ENCODE results near the gene PGM2L1.

Gene PGM2L1

DNA sequence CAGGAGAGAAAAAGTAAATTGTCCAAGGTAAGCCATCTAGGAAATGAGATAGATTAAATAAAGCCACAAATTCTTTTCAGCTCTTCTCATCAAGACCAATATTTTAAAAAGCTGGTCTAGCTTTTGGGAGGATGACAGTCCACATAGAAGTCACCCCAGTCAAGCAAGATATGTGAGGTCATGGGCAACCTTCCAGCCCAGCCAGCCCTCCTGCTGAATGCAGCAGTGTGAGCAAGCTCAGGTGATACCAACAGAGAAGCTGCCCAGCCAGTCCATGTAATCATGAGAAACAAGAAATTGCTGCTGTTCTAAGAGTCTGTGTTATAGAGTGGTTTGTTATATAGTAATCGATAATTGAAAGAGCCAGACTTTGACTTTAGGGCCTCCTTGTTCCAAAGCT lies 40.4 kb upstream of the PGM2L1 start:
- TF ChIP-seq, protein P1, sequence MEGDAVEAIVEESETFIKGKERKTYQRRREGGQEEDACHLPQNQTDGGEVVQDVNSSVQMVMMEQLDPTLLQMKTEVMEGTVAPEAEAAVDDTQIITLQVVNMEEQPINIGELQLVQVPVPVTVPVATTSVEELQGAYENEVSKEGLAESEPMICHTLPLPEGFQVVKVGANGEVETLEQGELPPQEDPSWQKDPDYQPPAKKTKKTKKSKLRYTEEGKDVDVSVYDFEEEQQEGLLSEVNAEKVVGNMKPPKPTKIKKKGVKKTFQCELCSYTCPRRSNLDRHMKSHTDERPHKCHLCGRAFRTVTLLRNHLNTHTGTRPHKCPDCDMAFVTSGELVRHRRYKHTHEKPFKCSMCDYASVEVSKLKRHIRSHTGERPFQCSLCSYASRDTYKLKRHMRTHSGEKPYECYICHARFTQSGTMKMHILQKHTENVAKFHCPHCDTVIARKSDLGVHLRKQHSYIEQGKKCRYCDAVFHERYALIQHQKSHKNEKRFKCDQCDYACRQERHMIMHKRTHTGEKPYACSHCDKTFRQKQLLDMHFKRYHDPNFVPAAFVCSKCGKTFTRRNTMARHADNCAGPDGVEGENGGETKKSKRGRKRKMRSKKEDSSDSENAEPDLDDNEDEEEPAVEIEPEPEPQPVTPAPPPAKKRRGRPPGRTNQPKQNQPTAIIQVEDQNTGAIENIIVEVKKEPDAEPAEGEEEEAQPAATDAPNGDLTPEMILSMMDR (IDR thresholded peaks at IDR 0.05), result no peak
- no peak for TF ChIP-seq ZFX (IDR thresholded peaks at IDR 0.05; ENCODE audit: borderline replicate concordance)
- no peak overlapping the region for H3K27ac ChIP-seq

DNA sequence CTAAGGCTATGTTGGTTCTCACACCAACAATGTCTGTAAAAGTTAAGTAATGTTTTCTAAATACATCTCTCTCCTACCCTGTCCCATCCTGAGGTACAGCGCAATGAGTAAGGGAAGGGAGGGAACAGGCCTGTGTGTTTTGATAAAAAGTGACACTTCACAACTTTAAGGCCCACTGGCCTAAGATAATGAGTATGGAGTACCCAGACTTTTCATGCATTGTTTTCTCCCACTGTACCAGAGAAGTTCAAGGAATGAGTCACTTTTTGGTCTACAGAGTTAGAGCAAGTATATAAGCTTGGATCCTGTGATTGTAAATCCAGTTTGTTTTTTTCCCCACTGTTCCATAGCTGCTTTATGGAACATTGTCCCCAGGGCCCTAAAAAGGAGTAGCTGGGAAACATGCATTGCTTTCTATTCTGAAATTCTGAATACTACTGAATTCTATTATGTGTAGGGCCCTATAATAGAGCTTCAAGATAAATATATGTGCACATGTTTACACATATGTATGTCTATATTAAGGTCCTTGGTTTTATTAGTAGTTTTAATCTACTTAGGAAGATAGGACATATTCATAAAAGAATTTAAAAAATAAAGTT lies 39.3 kb upstream of the PGM2L1 start:
- no peak for TF ChIP-seq ZFX (IDR thresholded peaks at IDR 0.05; ENCODE audit: borderline replicate concordance)
- H3K27ac ChIP-seq, result no peak overlapping the region

DNA sequence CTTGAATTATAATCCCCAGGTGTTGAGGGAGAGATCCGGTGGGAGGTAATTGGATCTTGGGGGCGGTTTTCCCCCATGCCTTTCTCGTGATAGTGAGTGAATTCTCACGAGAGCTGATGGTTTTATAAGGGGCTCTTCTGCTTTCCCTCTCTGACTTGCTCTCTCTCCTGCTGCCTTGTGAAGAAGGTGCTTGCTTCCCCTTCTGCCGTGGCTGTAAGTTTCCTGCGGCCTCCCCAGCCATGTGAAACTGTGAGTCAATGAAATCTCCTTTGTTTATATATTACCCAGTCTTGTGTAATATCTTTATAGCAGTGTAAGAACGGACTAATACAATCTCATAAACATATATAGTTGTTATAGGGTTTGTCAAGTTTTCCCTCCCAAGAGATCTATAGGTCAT lies 36.3 kb upstream of the PGM2L1 start:
- no peak overlapping the region for H3K27ac ChIP-seq
- TF ChIP-seq, protein P1 (IDR thresholded peaks at IDR 0.05), result no peak
- TF ChIP-seq ZFX (IDR thresholded peaks at IDR 0.05; ENCODE audit: borderline replicate concordance), result no peak

DNA sequence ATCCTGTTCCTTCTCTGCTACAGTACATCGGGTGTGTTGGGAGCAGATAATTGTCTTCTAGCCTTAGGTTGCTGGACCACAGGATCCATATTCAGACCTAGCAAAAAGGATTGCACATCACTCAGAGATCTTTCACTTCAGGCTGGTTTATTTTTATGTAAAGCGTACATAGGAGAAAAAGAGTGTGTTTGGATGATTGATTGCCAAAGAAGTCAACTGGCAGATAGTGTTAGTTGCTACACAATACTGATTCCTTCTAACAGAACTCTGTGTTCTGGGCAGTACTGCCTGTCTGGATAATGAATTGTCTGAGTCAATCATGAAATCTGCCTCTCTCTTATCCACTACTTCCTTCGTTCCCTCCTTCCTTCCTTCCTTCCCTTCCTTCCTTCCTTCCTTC lies 31.0 kb upstream of the PGM2L1 start:
- H3K27ac ChIP-seq, result no peak overlapping the region
- TF ChIP-seq ZFX (IDR thresholded peaks at IDR 0.05; ENCODE audit: borderline replicate concordance), result no peak
- TF ChIP-seq, protein P1 (IDR thresholded peaks at IDR 0.05), result no peak

DNA sequence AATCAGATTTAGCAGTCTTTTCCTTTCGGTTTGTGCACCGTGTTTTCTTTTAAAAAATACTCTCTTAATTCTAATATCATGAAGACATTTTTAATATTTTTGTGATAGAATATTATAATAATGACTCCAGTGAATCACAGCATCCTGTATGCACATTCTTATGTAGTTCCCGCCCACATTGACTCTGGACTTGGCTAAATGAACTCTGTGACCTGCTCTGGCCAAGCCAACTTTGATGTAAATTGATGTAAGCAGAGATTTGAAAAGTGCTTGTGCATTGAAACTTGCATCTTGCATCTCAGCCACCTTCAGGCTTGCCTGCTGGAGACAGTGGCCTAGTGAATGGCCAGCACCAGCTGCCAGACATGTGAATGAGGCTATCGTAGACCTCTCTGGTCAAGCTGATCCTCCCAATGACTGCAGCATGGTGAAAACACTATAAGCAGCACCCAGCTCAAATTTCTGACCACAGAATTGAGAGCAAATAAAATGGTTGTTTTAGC lies 29.2 kb upstream of the PGM2L1 start:
- no peak overlapping the region for H3K27ac ChIP-seq
- no peak for TF ChIP-seq ZFX (IDR thresholded peaks at IDR 0.05; ENCODE audit: borderline replicate concordance)
- TF ChIP-seq, protein P1 (IDR thresholded peaks at IDR 0.05), result no peak

DNA sequence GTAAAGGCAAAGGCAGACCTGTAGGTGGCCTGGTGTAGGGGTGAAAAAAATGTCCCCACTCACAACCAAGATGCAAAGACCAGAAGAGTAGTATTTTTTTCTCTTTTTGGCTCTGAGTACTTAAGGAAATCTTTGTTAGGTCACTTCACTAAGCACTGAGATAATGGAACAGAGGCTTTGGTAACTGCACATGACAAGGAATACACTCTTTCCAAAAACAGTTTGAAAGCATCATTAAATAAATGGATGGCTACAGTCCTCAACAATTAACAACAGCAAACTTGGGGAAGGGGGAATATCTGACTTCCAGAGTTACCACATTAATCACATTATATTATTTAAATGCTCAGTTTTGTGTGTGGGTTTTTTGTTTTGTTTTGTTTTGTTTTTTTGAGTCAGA lies 26.9 kb upstream of the PGM2L1 start:
- TF ChIP-seq, protein P1 (IDR thresholded peaks at IDR 0.05), result no peak
- TF ChIP-seq ZFX (IDR thresholded peaks at IDR 0.05; ENCODE audit: borderline replicate concordance), result no peak
- no peak overlapping the region for H3K27ac ChIP-seq

DNA sequence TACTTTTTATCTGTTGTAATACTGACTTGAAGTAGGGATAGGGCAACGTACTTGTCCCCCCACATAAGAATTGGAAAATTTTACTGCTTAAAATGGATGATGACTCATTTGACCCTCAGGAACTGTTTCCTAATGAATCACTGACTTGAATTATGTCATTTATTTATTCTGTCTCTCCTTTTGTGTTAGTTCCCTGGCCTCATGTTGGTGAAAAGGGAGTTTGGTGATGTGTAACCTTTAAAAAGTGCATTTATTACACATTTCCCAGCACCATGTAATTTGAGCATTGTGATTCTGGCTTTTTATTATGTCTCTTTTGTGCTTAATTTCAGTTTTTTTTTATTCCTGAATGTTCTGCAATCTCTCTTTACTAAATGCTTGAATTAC lies 20.3 kb upstream of the PGM2L1 start:
- TF ChIP-seq ZFX (IDR thresholded peaks at IDR 0.05; ENCODE audit: borderline replicate concordance), result no peak
- TF ChIP-seq, protein P1 (IDR thresholded peaks at IDR 0.05), result no peak
- peak overlapping the region; percentile 22; the same call in 1 of the 2 replicates for H3K27ac ChIP-seq
